GM18511 (cell line): ENCODE measurements around the gene TFF1.

Experiments used
- ATAC-seq: cut with Tn5 transposase; IDR thresholded peaks from one replicate; pipeline ENCODE4 v1.9.1; 2021; ENCODE audit warnings: mild to moderate bottlenecking, moderate library complexity; ENCODE audit not compliant: unreplicated experiment

The TFF1 gene

GRCh38 chr21:42398436-42399028 lies 32.2 kb upstream of the TFF1 start:
- no peak for ATAC-seq

DNA sequence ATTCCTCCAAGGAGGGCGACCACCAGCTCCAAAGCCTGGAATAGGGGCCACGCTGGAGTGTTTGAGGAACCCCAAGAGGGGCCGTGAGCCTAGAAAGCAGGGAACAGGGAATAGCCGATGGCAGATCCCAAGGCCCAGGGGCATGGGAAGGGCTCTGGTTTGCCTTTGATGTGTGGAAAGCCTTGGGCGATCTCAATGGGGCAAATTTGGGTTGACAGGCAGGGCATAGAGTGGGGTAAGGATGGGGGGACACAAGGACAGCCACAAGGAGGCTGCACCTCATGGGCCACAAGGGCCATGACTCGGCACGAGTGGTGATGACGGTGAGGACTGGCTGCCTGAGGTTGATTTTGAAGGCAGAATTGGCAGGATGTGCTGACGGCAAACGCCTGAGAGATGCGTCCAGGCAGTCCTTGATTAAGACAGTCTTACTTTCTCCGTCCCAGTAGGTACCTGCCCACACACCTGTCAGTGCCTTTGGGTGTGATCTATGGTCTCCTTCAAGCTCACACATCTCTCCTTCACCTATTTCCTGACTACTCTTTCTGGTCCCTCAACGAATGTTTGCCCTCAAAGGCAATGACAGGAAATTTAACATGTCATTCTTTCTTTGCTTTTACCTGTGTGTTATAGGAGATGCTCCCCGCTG lies 31.5 kb upstream of the TFF1 start:
- ATAC-seq = no peak

DNA sequence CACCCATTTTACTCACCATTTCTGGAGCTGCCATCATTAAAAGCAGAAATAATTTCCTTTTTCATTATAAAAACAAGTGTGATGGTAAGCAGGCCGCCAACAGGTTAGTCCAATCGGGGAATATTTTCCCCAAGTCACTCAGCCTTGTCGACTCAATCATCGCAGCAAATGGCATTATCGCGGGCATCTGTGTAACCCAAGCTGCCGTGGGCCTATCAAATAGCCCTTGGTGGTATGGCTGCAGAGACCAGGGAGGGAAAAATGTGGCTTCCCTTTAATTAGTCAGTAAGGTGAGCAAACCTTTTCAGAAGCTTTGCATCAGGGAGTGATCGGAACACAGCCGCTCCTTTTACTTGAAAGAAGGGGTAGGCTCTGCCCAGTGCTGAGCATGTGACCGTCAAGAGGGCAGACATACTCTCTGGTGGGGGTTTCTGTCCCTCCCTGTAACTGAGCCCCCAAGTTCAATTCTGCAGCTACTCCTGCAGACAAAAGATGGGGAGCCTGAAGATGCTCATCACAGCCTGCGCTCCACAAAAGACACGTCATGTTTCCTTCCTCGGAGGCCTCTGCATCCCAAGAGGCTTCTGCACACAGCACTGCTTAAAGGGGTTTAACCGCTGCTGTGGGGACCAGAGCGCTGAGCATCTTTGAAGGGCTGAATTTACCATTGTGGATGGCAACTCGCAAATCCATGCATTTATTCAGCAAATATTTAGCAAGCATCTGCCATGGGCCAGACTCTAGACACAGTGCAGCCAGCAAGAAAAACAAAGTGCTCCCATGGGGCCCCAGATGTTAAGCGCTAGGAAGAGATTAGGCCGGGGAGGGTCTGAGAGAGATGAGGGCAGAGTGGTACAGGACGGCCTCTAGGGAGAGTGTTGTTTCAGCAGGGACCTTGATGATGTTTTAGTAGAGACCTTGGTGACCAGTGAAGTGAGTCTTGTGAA lies 30.7 kb upstream of the TFF1 start:
- no peak for ATAC-seq

DNA sequence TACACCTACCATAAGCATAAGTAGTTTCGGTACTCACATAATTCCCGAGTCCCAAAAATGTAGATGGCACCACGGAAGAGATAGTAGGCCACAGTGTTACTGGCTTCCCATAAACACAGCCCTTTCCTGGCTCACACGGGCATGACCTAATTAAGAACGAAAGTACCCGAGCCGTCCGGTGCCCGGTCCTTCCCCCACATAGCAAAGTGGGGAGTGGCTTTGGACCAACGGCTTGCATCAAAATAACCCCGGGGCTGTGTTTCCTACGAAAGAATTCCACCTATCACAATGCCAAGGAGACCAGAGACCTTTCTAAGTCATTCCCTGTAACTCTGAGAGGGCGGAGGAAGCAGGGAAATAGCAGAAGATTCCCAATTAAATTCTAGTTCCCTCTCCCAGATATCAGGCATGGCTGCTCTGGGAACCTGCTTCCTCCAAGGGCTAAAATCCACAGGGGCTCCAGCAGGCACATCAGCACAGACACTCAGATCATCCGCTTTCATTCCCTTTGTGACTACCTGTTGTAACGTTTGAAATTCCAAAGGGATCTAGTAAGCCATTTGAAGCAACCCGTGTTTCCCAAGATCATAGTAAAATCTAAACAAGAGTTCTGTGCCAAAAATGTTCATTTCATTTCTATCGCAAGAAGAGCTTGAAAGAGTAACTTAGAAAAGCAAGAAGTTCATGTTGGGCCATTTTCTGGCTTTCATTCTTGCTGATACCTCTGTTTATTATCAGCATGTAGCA lies 29.7 kb upstream of the TFF1 start, which contains the start of gene TMPRSS3:
Gene TMPRSS3, minus strand, starts transcription at position 148 of the 747 bp plus-strand sequence. CDS start 635 bp downstream, outside the sequence.
- ATAC-seq = no peak

DNA sequence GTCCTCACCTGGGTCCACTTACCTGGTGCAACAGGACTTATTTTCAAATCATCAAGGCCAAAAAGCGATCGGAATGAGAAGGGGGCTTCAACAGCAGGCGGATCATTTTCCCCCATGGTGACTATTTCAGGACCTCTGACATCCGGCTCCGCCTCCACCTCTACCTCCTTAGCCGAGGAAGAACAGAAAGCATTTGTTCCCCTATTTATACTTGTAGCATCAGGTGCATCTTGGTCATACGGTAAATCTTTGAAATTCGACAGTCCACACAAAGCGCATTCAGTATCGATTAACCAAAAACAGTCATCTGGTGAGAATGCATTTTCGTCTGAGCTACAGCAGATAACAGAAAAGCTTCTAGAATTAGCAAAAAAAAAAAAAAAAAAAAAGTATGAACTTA lies 29.0 kb upstream of the TFF1 start:
- no peak for ATAC-seq

DNA sequence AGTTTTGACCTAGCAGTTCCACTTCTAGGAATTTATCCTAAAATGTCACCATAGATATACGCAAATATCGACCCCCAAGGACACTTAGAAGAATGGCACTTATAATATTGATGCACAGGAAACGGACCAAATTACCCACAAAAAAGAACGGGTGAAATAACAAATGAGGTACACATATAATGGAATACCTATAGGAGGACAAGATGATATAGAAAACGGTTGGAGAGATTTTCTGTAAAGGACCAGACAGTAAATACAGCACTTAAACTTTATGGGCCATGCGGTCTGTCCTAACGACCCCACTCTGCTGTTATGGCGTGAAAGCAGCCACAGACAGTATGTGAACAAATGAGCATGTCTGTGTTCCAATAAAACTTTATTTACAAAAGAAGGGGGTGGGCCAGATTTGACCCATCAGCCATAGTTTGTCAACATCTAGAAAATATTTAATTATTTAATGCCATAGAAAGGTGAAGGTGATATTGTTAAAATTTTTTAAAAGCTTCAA lies 27.2 kb upstream of the TFF1 start:
- no peak for ATAC-seq

DNA sequence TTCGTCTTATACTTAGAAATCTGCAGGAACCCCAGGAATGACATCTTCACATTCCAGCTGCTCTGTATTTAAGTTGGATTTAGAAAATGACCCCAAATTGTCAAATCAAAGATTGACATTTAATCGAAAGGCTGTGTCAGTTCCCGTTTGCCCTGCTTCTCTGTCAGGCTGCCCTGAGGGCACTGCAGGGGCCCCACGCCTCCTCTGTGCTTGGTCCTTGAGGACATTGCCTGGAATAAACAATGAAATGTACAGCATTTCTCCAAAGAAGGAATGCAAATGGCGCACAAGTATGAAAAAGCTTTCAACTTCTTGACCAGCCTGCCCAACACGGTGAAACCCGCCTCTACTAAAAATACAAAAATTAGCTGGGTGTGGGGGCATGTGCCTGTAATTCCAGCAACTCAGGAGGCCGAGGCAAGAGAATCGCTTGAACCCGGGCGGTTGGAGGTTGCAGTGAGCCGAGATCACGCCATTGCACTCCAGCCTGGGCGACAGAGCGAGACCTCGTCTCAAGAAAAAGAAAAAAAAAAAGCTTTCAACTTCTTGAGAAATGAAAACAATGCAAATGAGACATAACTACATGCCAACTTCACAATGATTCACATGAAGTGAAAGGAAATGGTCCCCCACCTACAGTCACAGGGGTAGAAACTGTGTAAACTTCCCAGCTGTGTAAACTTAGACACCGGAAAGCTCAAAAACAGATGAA lies 26.6 kb upstream of the TFF1 start:
- no peak for ATAC-seq

DNA sequence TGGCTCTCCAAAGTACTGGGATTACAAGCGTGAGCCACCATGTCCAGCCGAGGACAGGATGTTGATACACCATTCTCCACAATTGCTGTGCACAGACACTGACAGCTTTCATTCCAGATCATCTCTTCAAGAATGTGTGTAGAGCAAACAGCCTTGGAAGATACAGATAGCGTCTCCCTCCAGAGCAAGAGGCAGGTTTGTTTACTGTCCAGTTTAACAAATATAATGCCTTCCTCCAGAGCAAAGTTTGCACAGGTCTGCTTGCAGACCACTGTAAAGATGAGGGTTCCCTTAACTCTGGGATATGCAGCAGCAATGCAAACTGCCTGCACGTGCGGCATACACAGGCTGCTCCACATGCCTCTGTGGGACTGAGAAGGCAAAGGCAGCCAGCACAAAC lies 25.0 kb upstream of the TFF1 start:
- ATAC-seq = no peak

- ATAC-seq = no peak
These were observed 24.4 kb upstream of the TFF1 start for GRCh38 chr21:42390696-42391095.

DNA sequence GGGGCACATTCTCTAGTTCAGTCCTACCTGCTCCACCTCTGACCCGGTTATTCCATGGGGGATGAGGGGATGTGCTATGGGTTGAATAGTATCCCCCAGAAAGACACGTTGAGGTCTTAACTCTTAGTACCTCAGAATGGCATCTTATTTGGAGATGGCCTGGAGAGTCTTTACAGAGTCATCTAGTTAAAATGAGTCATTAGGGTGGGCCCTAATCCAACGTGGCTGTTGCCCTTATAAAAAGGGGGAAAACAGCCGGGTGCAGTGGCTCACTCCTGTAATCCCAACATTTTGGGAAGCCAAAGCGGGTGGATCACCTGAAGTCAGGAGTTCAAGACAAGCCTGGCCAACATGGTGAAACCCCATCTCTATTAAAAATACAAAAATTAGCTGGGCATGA lies 23.9 kb upstream of the TFF1 start:
- no peak for ATAC-seq

GRCh38 chr21:42389449-42389835 lies 23.1 kb upstream of the TFF1 start:
- ATAC-seq = no peak

DNA sequence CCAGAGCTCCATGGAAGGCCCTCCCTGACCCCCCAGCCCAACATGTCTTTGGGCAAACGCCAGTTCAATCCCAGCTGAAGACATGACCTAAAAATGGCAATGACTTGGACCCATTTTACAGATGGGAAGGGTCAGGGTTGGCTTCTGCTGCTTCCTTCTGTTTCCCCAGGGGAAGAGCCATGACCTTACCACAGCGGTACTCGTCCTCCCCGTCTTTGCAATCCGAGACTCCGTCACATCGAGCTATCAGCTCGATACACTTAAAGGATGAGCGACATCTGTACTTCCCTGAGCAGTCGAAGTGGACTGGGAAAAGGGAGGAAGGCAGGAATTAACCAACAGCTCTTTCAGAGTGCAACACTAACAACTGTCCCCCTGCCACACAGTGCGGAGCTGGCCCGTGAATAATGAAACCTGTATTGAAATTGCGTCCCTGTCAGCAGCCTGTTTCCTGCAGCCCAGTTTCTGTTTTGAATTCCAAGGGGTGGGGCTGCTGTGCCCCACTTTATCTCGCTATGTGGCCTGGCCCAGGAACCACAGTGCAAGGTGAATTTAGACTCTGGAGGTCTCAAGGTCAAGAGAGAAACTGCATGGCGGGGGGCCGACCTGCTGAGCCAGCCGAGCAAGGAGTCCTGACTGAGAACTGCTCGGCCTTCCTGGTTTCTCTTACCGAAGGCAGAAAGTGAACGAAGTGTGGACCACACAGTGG lies 22.6 kb upstream of the TFF1 start:
- ATAC-seq = no peak

- ATAC-seq = no peak
These were observed 21.6 kb upstream of the TFF1 start for GRCh38 chr21:42387843-42388340.

- ATAC-seq = no peak
These were observed 20.8 kb upstream of the TFF1 start for GRCh38 chr21:42387164-42387563.

- no peak for ATAC-seq
These were observed 19.8 kb upstream of the TFF1 start for GRCh38 chr21:42386034-42386591.

DNA sequence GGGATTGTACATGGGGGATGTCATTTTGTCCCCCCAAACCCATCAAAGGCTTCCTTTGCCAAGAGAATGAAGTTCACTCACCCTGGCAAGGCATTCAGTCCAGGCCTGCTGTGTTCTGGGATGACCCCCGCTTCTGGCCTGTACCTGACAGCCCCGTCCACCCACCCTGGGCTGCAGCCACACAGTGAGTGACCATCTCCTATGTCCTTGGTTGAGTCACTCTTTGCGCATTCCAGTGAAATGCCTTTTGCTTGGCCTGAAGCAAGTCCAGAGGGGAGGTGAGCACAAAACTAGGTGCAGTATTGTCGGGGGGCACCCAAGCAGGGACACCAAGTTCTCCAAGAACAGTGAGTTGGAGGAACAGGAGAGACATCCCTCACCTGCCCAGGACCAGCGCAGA lies 19.3 kb upstream of the TFF1 start:
- no peak for ATAC-seq

DNA sequence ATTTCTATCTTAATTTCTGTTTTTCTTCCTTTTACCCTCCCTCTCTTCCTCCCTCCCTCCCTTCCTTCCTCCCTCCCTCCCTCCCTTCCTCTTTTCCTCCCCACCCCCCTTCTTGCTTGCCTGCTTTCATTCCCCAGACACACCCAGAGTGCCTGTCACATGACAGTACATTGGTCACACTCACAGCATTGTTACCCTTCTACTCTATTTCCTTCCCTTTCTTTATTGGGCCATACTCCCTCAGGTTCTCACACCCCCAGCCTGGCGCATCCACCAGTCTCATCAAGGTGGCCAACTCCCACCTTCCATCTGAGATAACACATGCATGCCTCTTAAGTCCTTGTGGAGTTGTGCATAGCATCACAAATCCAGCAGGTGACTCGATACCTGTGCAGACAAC lies 18.7 kb upstream of the TFF1 start:
- ATAC-seq = no peak

GRCh38 chr21:42384156-42384945 lies 18.0 kb upstream of the TFF1 start:
- no peak for ATAC-seq
